GM19395 (cell line): ENCODE measurements around the gene CLSTN2.
A peak's percentile ranks its signal among the peaks of the same experiment; 100 is the strongest.

Experiments used
- ATAC-seq: cut with Tn5 transposase; IDR thresholded peaks from one replicate; pipeline ENCODE4 v1.9.1; 2021; ENCODE audit warnings: mild to moderate bottlenecking, moderate library complexity; ENCODE audit not compliant: unreplicated experiment

The CLSTN2 gene

DNA sequence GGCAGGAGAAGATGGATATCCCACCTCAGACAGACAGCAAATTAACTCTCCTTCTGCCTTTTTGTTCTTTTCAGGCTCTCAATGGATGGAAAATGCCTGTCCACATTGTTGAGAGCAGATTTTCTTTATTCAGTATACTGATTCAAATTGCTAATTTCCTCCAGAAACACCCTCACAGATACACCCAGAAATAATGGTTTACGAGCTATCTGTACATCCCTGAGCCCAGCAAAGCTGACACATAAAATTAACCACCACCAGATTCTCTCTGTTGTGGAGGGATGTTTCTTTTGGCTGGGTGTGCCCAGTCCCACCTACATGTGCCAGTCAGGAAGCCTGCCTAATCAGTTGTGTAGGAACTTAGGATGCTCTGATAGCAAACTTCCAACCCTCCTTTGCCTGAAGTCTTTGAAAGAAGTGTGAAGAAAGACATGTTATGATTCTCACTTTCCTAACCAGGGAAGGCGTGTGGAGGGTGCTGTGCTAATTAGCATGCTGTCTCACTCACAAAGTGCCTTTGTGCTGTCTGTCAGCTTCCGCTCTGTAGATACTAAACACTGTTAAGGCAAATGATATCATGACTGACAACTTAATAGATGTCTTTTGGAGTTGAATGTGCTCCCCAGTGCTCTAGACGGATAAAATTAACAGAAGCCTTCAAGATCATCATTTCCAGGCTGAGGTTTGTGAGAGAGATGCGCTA is 208.5 kb downstream of the CLSTN2 start:
- no peak for ATAC-seq

DNA sequence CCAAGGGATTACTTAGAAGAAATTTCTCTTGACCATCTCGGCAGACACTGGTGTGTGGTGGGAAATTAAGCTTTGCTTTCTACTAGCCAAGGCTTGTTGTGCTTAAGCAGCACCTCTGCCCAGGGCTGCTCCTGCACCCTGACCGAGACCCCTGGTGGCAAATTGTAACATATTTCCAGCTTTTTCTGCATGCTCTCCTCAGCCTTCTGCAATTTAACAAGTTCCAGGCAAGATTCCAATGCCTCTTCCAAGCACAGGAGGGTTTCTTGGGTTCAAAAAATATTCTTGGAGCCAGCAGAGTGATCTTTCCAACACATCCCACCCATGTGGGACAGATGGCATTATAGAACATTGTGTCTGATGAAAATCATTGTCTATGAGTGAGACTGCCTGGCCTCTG is 210.5 kb downstream of the CLSTN2 start:
- no peak for ATAC-seq

DNA sequence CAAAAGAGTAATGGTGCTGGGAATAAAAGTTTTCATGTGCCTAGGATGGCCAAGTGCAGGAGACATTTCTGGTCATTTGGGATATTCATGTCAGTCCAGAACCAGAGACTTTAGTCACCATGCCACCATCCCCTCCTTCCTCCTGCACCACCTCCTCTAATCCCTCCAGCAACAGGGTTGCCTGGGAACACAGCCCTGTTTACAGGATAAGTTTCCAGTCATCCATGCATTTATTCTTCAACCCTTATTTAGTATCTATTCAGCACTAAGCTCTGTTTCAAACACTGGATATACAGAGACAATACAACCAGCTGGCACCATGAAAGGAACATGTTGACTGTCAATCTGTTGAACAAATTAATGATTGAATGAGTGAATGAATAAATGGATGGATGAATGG is 211.7 kb downstream of the CLSTN2 start:
- ATAC-seq, result no peak

DNA sequence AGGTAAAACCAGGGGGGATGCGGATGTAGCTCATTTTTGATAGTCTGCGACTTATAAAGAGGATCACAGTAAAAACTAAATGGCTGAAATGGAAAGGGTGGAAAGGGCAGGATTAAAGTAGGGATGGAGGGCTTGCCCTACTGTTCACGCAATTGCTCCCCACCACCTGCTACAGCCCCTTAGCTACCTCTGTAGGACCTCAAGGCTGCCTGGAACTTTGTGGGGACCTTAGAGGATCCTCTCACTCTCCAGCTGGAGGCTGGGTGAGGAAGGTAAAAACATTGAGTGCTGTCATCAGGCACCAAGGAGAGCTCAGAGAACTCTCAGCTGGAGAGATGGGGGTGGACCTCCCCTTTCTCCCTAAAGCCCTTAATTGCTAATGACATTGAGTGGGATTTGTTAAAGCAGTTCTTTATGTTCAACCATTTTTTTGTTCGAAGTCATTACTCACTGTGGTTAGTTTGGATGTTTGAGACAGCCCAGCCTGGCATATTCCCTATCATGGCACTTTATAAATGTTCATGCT is 213.0 kb downstream of the CLSTN2 start:
- ATAC-seq, result no peak

DNA sequence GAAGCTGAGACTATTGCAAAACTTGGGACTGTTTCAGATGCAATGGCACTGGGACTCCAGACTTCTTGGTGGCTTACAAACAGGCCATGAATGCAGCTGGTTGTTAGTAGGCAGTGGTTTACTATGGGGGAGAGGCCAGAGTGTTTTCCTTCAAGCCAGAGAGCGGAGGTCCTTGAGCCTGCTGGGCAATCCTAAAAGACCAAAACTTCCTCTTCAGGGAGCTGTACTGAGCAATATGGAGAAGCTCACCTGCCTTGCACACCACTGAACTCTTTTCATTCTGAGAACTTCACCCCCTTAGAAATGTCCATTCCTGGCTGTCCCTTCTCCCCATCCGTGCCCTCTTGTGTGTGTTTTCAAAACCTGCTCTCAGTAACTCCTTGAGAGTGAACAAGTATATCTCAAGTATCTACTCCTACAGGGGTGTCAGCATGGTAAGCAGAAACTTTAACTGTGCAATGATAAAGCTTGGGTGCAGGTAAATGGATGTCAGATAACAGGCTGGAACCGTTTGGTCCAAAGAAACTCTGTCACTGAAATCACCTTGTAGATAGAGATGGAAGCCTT is 213.9 kb downstream of the CLSTN2 start:
- no peak for ATAC-seq

DNA sequence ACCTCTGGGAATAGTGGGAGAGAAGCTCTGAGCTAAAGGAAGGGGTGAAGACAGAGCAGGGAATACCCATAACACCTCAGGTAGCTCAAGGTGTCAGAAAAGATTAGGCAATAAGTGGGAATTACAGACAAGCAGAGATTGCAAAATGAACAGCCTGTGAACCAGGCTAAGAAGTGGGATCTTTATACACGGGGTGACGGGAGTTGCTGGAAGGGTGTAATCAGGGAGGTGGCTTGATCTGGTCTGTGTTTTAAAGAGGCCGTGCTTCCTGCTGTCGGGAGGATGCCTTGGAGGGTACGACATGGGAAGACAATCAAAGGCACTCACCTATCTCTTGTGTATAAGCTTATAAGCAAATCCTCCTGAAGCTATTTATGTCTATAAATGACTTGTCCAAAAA is 216.3 kb downstream of the CLSTN2 start:
- no peak for ATAC-seq

DNA sequence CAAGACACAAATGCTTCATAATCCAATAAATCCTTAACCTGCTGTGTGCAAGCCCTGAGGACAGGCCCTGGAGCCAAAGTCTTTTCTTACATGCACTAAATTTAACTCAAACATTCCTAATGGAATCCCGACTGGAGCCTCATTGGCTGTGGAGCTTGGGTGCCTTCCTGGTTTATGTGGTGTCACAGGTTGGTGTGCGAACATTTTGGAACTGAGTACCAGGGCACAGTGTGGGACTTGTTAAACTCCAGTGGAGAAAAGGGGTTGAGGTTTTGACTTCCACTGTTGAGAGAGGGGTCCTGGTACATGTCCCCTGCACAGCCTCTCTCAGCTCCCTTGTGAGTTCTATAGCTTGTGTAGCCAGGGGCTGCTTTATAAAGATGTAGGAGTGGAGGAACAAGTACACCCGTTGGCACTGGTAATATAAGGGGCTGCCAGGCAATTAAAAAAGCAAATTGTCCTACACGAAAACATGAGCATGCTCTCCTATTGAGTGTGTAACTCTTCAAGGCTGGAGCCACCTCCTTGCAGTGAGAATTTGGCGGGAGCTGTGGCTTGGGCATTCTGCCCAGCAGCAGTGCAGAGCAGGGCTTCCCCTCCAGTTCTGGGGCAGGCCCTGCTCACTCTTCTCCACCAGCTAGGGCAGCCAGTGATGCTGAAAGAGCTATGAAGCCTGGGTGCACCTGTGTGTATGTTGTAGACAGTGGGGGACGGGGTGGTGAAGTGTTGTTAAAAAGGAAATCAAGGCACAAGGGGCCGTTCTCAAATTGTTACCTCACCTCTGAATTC is 218.1 kb downstream of the CLSTN2 start:
- ATAC-seq, result no peak

DNA sequence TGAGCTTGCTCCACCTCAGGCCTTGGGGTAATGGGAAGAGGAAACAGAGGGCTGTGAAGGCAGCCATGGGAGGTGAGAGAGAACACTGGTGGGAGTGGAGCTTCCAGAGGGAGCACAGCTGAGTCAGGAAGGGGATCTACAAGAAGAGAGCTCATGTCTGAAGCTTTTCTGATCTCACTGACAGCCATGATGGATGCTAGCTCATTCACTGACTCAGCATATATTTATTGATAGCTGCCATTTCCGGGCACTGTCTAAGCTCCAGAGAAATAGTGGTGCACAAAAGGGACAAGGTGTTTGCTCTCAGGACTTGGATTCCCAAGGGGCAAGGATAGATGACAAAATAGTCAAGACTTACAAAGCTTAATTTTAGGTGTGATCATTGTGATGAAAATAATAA is 218.8 kb downstream of the CLSTN2 start:
- no peak for ATAC-seq

DNA sequence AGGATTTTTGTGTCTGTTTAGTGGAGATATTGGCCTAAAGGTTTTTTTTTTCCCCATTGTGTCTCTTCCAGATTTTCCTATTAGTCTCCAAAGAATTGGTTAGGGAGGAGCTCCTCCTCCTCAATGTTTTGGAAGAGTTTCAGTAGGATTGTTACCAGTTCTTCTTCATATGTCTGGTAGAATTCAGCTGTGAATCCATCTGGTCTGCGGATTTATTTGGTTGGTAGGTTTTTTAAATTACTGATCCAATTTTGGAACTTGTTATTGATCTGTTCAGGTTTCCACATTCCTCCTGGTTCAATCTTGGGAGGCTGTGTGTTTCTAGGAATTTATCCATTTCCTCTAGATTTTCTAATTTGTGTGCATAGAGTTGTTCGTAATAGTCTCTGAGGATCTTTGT is 222.2 kb downstream of the CLSTN2 start:
- no peak for ATAC-seq

DNA sequence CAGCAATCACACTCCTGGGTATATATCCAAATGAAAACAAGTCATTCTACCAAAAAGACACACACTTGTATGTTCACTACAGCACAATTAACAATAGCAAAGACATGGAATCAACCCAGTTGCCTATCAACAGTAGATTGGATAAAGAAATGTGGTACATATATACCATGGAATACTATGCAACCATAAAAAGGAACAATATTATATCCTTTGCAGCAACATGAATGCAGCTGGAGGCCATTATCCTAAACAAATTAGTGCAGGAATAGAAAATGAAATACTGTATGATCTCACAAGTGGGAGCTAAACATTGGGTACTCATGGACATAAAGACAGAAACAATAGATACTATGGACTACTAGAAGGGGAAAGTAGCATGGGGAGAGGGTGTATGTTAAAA is 224.7 kb downstream of the CLSTN2 start:
- no peak for ATAC-seq

DNA sequence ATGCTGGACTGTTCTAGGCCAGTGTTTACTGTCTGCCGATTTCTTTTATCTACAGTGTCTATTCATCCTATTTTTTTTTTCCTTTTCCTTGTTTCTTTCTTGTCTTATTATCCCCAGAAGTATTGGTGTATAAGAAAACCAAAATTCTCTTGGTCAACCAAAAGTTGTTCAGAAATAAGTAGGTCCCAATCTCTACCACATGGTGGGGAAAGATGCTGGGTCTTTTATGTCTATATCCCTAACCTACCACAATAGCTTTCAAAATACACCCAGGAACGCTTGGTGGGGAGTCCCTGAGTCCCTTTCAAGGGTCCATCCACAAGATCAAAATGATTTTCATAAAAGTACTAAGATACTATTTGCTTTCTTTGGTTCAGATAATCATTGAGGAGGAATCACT is 225.6 kb downstream of the CLSTN2 start:
- no peak for ATAC-seq

DNA sequence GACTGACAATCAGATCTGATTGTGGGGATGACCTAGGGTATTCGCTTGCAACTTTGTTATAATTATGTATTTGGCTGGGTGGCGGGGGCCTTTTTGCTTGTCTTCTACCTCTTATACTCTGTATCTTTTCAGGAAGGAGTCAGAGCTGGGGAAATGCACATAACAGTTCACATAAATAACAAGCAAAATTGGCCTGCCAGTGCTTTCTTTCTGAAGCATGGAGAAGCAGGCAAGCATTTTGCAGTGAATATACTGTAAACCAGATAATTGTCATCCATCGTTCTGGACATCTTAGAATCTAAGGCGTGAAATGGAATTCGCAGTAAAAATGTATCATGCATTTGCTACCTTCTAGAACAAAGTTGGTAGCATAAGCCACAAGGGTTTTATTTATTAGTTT is 227.6 kb downstream of the CLSTN2 start:
- no peak for ATAC-seq

DNA sequence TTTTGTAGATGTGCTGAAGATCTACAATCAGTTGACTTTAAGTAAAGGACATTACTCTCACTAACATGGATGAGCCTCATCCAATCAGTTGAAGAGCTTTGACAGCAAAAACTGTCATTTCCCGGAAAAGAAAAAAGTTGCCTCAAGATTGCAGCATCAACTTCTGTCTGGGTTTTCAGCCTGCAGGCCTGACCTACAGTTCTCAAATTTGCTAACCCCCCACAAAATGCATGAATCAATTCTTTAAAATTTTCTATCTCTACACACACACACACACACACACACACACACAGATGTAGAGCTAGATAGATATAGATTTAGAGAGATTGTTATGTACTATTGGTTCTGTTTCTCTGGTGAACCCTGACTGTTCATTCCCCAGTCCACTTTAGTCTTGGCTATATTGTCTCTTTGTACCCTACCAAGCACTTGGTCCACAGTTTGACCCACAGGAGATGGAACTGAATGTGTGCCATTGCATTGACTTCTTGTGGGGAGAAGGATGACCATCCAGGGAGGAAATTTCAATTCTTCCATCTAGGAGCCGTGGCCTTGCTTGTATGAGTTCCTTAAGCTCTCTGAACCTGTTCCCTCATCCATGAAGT is 228.3 kb downstream of the CLSTN2 start:
- no peak for ATAC-seq

DNA sequence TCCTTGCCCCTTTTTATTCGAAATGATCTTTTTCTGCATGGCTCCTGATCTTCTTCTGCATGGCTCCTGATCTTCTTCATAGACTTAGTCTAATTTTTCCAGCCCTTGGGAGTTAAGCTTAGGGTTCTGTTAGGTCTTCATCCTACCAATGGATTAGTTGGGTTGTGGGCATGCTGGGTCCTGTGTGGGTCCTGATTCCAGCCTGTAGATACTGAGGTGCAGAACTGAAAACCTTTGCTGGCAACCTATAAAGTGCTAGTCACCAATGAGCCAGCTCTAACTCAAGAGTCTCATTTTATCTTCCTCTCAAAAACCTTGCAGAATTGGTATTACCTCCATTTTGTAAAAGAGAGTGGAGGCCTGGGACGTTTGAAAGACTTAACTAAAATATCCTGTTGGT is 229.2 kb downstream of the CLSTN2 start:
- no peak for ATAC-seq

DNA sequence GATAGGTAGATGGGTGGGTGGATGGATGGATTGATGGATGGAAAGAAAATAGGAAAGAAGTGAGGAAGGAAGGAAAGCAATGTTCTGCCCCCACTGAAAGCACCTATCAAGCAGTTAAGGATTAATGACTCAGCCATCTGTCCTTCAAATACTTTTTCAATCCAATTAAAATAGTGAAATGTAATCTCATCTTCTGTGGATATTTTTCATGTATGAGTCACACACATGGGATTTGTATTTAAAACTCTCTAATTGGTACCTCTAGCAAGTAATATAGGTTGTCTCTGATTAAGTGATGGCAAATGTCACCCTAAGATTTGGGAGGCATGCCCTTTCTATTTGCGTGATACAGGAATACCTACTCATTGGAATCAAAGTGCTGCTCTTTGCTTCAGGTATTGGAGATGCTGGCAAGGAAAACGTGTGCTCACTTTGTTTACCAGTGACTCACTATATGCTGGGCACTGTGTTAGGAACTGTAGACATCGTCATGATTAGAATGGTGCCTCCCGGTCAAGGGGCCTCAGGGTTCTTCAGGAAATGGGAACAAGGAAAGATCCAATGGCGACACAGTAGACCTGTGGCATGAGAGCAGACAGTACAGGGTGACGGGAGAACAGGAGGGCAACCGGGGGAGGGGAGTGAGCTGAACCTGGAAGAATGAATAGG is 230.1 kb downstream of the CLSTN2 start:
- no peak for ATAC-seq

DNA sequence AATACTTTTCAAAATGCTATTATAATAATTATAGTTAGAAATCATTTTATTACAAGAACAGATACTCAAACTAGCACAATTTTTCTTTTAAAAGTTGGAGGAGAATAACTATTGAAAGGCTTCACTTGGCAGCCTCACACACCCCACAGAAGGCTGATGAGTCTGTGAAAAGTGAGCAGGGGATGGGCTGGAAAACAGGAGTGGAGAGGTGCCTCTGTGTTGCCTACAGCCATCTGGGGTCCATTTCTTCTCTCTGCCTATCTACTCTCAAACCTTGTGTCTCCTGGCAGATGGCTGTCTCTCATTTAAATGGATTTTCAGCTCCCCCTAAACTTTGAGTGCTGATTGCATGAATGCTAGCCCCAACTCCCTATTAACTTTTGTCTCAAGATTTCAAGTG is 230.8 kb downstream of the CLSTN2 start:
- no peak for ATAC-seq

DNA sequence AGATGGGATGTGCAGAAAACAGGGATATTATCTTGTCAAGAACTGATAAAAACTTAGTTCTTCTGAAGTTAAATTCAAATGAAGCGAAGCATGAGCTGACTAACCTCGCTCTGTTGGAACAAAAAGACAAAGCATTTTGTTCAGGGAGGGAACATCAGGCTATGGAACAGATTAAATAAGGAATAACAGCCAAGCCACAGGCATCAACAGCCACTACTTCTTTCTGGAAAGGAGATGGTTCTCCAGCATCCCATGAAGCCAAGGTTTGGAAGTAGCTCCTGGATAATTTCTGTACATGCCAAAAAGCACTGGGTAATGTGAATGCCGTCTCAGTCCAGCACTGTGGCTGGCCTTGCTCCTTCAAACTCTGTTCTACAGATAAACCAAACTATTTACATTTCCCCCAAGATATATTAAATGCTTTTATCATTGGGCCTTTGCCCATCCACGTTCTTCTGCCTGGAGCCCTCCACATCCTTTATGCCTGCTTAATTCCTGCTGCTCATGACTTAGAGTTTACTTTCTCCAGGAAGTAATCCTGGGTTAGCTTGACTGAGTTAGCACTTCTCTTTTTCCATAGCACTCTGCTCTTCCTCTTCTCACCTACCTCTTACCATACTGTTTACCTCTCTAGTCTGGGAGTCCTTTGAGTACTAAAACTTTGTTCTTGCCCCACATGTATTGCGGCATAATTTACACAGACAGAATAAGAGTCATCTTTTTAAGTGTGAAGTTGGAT is 232.0 kb downstream of the CLSTN2 start:
- no peak for ATAC-seq

DNA sequence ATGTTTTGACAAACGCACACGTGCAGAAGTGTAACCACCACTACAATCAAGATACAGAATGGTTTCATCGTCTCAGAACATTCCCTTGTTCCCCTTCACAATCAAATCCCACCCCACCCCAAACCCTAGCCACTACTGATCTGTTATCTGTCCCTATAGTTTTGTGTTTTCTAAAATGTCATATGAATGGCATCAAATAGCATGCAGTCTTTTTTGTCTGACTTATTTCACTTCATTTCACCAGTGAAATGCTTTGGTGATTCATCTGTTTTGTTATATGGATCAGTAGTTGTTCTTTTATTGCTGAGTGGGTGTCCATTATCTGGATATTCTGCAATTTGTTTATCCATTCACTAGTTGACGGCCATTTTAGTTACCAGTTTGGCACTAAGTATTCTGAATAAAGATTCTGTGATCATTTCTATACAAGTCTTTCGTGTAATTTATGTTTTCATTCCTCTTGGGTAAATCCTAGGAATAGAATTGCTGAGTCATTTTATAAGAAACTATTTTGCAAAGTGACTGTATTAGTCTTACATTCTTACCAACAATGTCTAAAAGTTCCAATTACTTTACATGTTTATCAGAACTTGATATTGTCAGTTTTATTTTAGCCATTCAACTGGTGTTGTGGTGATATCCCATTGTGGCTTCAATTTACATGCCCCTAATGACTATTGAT is 232.8 kb downstream of the CLSTN2 start:
- ATAC-seq, result no peak

DNA sequence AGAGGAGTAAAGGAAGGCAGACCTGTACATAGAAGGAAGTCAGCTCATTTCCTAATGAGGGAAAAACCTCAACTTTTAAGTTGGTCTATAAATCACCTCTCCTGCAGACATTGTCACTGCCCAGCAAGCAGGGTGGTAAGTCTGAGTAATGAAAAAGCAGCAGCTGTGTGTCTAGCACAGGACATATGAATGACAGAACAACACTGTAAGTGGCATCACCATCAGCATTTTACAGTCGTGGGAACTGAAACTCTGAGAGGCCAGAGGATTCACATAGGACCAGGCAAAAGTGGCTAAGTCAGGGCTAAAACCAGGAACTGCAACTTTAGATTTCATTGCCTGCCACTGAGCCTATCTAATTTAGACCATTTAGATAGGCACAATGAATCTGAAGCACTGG is 235.6 kb downstream of the CLSTN2 start:
- peak; percentile 99 for ATAC-seq

DNA sequence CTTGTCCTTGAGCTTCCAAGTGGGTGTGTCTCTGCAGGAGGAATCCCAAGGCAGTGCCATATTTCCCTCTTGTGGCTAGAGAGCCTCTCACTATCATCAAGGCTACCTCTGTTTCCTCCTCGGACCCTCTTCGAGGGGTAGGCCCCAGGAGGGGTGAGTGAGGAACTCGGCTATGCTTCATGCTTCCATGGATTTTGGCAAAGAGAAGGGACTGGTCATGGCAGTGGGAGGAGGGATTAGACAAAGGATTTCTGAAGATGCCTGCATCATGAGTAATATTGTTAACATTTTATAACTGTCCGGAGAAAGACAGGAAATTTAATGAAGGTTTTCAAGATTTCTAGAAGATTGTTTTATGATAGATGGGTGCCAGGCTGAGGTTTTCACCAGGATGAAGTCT is 241.5 kb downstream of the CLSTN2 start:
- no peak for ATAC-seq
